DOHH2 (cell line): Measurements from ENCODE around the gene RNF34.
"Not testable (repeated sequence)": the region's sequence is repeated elsewhere in the genome, so short reads cannot be mapped to it uniquely, and the experiment has no call there.

Experiments used
- H3F3A ChIP-seq: fragments of 200-600 bp; sonication (generic), shearing (Covaris generic); 2 replicates; pipeline ENCODE4 v1.6.0; 2016; ENCODE audit warnings: antibody characterized with exemption, mild to moderate bottlenecking; ENCODE audit not compliant: control insufficient read depth, insufficient read depth
- H3K27ac ChIP-seq: fragments of 200-600 bp; sonication (generic); 2 replicates; pipeline ENCODE4 v1.5.1; 2014; ENCODE audit warnings: low read depth, mild to moderate bottlenecking, low read length, moderate library complexity
- H3K27me3 ChIP-seq: fragments of 200-600 bp; sonication (generic); 2 replicates; pipeline ENCODE4 v1.6.1; 2014; ENCODE audit warnings: mild to moderate bottlenecking, low read length, mixed read lengths; ENCODE audit not compliant: control insufficient read depth
- H3K36me3 ChIP-seq: fragments of 200-600 bp; sonication (generic); 2 replicates; pipeline ENCODE4 v1.6.1; 2014; ENCODE audit warnings: mild to moderate bottlenecking, low read length, moderate library complexity, mixed read lengths; ENCODE audit not compliant: control insufficient read depth
- H3K4me1 ChIP-seq: fragments of 200-600 bp; sonication (generic); 2 replicates; pipeline ENCODE4 v1.6.1; 2014; ENCODE audit warnings: mild to moderate bottlenecking, low read length, mixed read lengths; ENCODE audit not compliant: control insufficient read depth
- H3K4me2 ChIP-seq: fragments of 200-600 bp; sonication (generic); 2 replicates; pipeline ENCODE4 v1.6.0; 2014; ENCODE audit warnings: mild to moderate bottlenecking, low read length, moderate library complexity
- H3K4me3 ChIP-seq: fragments of 200-600 bp; sonication (generic); 2 replicates; pipeline ENCODE4 v1.5.1; 2014; ENCODE audit warnings: mild to moderate bottlenecking, low read length, mixed read lengths
- H3K79me2 ChIP-seq: fragments of 200-600 bp; sonication (generic); 2 replicates; pipeline ENCODE4 v1.6.1; 2014; ENCODE audit warnings: mild to moderate bottlenecking, low read length, mixed read lengths; ENCODE audit not compliant: control insufficient read depth
- H3K9me2 ChIP-seq: fragments of 200-600 bp; sonication (generic); replicated peaks from 2 replicates; pipeline ENCODE4 v1.6.1; 2014; ENCODE audit warnings: mild to moderate bottlenecking, low read length, mixed read lengths; ENCODE audit not compliant: control insufficient read depth
- H3K9me3 ChIP-seq: fragments of 200-600 bp; sonication (generic); 2 replicates; pipeline ENCODE4 v1.6.1; 2014; ENCODE audit warnings: antibody characterized with exemption, low read length, mixed read lengths; ENCODE audit not compliant: control insufficient read depth, insufficient read depth
- H4K20me1 ChIP-seq: fragments of 200-600 bp; sonication (generic); 2 replicates; pipeline ENCODE4 v1.6.0; 2014; ENCODE audit warnings: low read depth, mild to moderate bottlenecking, antibody characterized with exemption, low read length, moderate library complexity; ENCODE audit not compliant: control insufficient read depth, insufficient read depth
- EZH2phosphoT487 ChIP-seq: fragments of 200-600 bp; sonication (generic); IDR thresholded peaks from 2 replicates; pipeline ENCODE4 v1.6.1; 2017; ENCODE audit warnings: borderline replicate concordance, mild to moderate bottlenecking, antibody characterized with exemption, low read length, moderate library complexity, mixed read lengths
- TF ChIP-seq, protein P1 (sequence below): fragments of 200-600 bp; sonication (generic); IDR thresholded peaks from one replicate; pipeline ENCODE4 v1.5.1; 2014; ENCODE audit warnings: antibody characterized with exemption, mild to moderate bottlenecking, low read depth, low read length; ENCODE audit not compliant: poor library complexity, severe bottlenecking

Gene RNF34

GRCh38 chr12:121383601-121384021 lies 16.3 kb upstream of the RNF34 start:
- Histone ChIP-seq H3K4me2 (no peak overlapping the region), H4K20me1 (no peaks in the 10 kb centered on the region), H3K27ac (no peak overlapping the region), H3K4me1 (no peaks in the 10 kb centered on the region), H3K9me2 (no peaks in the 10 kb centered on the region), H3K4me3 (no peak overlapping the region), H3K36me3 (no peaks in the 10 kb centered on the region), H3K79me2 (no peaks in the 10 kb centered on the region), H3K9me3 (no peaks in the 10 kb centered on the region), H3K27me3 (peaks cover 4% of the 10 kb centered on the region), H3F3A (no peaks in the 10 kb centered on the region)
- TF ChIP-seq EZH2phosphoT487, result no peak
- TF ChIP-seq, protein P1, sequence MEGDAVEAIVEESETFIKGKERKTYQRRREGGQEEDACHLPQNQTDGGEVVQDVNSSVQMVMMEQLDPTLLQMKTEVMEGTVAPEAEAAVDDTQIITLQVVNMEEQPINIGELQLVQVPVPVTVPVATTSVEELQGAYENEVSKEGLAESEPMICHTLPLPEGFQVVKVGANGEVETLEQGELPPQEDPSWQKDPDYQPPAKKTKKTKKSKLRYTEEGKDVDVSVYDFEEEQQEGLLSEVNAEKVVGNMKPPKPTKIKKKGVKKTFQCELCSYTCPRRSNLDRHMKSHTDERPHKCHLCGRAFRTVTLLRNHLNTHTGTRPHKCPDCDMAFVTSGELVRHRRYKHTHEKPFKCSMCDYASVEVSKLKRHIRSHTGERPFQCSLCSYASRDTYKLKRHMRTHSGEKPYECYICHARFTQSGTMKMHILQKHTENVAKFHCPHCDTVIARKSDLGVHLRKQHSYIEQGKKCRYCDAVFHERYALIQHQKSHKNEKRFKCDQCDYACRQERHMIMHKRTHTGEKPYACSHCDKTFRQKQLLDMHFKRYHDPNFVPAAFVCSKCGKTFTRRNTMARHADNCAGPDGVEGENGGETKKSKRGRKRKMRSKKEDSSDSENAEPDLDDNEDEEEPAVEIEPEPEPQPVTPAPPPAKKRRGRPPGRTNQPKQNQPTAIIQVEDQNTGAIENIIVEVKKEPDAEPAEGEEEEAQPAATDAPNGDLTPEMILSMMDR, result no peak

DNA sequence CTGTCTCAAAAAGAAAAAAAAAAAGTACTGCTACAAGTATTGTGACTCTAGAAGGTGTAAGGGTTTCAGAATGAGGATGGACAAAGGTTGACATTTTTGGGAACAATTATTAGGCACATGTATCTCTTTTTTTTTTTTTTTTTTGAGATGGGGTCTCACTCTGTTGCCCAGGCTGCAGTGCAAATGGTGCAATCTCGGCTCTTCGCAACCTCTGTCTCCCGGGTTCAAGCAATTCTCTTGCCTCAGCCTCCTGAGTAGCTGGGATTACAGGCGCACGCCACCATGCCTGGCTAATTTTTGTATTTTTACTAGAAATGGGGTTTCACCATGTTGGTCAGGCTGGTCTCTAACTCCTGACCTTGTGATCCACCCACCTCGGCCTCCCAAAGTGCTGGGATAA lies 15.0 kb upstream of the RNF34 start:
- H3K9me2 ChIP-seq, H4K20me1 ChIP-seq, H3F3A ChIP-seq, H3K79me2 ChIP-seq, H3K4me2 ChIP-seq, H3K4me3 ChIP-seq, H3K27ac ChIP-seq, H3K9me3 ChIP-seq, H3K36me3 ChIP-seq, H3K27me3 ChIP-seq, H3K4me1 ChIP-seq: not testable (repeated sequence)

GRCh38 chr12:121388421-121388981 lies 11.4 kb upstream of the RNF34 start:
- no peak for TF ChIP-seq EZH2phosphoT487
- TF ChIP-seq, protein P1, result no peak
- Histone ChIP-seq H3K27me3 (no peaks in the 10 kb centered on the region), H3F3A (no peaks in the 10 kb centered on the region), H3K4me2 (no peak overlapping the region), H3K27ac (no peak overlapping the region), H3K4me1 (no peaks in the 10 kb centered on the region), H3K79me2 (no peaks in the 10 kb centered on the region), H4K20me1 (no peaks in the 10 kb centered on the region), H3K9me2 (no peaks in the 10 kb centered on the region), H3K9me3 (no peaks in the 10 kb centered on the region), H3K4me3 (no peak overlapping the region), H3K36me3 (no peaks in the 10 kb centered on the region)

- H3K79me2 ChIP-seq, result no peaks in the 10 kb centered on the region
- no peaks in the 10 kb centered on the region for H3K9me3 ChIP-seq
- no peaks in the 10 kb centered on the region for H3K27me3 ChIP-seq
- H3K36me3 ChIP-seq, result no peaks in the 10 kb centered on the region
- no peaks in the 10 kb centered on the region for H3K4me1 ChIP-seq
- H3K27ac ChIP-seq, result no peak overlapping the region
- TF ChIP-seq, protein P1, result no peak
- TF ChIP-seq EZH2phosphoT487, result no peak
- H3K9me2 ChIP-seq, result no peaks in the 10 kb centered on the region
- no peaks in the 10 kb centered on the region for H4K20me1 ChIP-seq
- no peaks in the 10 kb centered on the region for H3F3A ChIP-seq
- no peak overlapping the region for H3K4me3 ChIP-seq
- H3K4me2 ChIP-seq, result no peak overlapping the region
These were observed 9.1 kb upstream of the RNF34 start for GRCh38 chr12:121390856-121391255.
